GM12878 (cell line): ENCODE results near the gene HPSE2. TPM values are rescaled to one million over a fixed set of nuclear protein-coding genes. Genes with fewer than 3 reads are reported as not detected.

Experiments used
- BCL11A ChIP-seq: IDR thresholded peaks from 2 replicates; pipeline ENCODE4 v1.6.1; 2011; ENCODE audit warnings: low read depth, low read length
- CBFB ChIP-seq: IDR thresholded peaks from 2 replicates; pipeline ENCODE4 v1.6.1; 2016; ENCODE audit warnings: antibody characterized with exemption, low read depth
- CHD1 ChIP-seq: IDR thresholded peaks from 2 replicates; pipeline ENCODE4 v1.6.1; 2012; ENCODE audit warnings: low read depth, low read length, improper control_type of control experiment
- CREM ChIP-seq: IDR thresholded peaks from 2 replicates; pipeline ENCODE4 v1.6.1; 2014; ENCODE audit warnings: antibody characterized with exemption, low read depth
- EGR1 ChIP-seq, 2 experiments: IDR thresholded peaks; 1 replicate in 1 of 2; 2 replicates in 1 of 2; pipeline ENCODE4 v1.6.1; 2011 to 2012; ENCODE audit warnings: low read depth in 2 of 2, low read length in 2 of 2, borderline replicate concordance in 1 of 2, mild to moderate bottlenecking in 1 of 2, moderate library complexity in 1 of 2
- ETV6 ChIP-seq, 2 experiments: fragments of 450-650 bp in 1 of 2; IDR thresholded peaks in 1 of 2; conservative IDR thresholded peaks in 1 of 2; 2 replicates each; pipeline ENCODE4 v1.6.1; 2014; ENCODE audit warnings: antibody characterized with exemption in 1 of 2, borderline replicate concordance in 1 of 2, low read depth in 1 of 2, mild to moderate bottlenecking in 1 of 2, moderate library complexity in 1 of 2
- IKZF1 ChIP-seq: fragments of 450-650 bp; conservative IDR thresholded peaks from 2 replicates; pipeline ENCODE4 v1.6.1; 2017; ENCODE audit warnings: antibody characterized with exemption, mild to moderate bottlenecking
- IRF4 ChIP-seq: IDR thresholded peaks from 2 replicates; pipeline ENCODE4 v1.6.1; 2011; ENCODE audit warnings: low read depth, low read length
- KDM1A ChIP-seq: fragments of 200-600 bp; sonication (generic); IDR thresholded peaks from 2 replicates; pipeline ENCODE4 v1.6.1; 2016; ENCODE audit warnings: borderline replicate concordance
- MXI1 ChIP-seq: fragments of 150-350 bp; IDR thresholded peaks from 2 replicates; pipeline ENCODE4 v1.6.1; 2011; ENCODE audit warnings: low read depth, mild to moderate bottlenecking, inconsistent platforms, low read length, improper control_type of control experiment
- MYB ChIP-seq: fragments of 150-350 bp; IDR thresholded peaks from 2 replicates; pipeline ENCODE4 v1.6.1; 2014; ENCODE audit warnings: mild to moderate bottlenecking, low read depth, low read length, borderline replicate concordance
- PAX5 ChIP-seq: IDR thresholded peaks from 2 replicates; pipeline ENCODE4 v1.6.1; 2011; ENCODE audit warnings: low read depth, low read length, borderline replicate concordance
- RAD21 ChIP-seq: IDR thresholded peaks from 2 replicates; pipeline ENCODE4 v1.6.1; 2011; ENCODE audit warnings: mild to moderate bottlenecking, low read depth, low read length, moderate library complexity; ENCODE audit not compliant: insufficient read depth
- RUNX3 ChIP-seq: IDR thresholded peaks from 2 replicates; pipeline ENCODE4 v1.6.1; 2012; ENCODE audit warnings: low read length, inconsistent platforms
- TARDBP ChIP-seq: IDR thresholded peaks from 2 replicates; pipeline ENCODE4 v1.6.1; 2016; ENCODE audit warnings: borderline replicate concordance
- TCF12 ChIP-seq: IDR thresholded peaks from 2 replicates; pipeline ENCODE4 v1.6.1; 2011; ENCODE audit warnings: low read depth, mild to moderate bottlenecking, low read length
- TCF3 ChIP-seq: IDR thresholded peaks from 2 replicates; pipeline ENCODE4 v1.6.1; 2012; ENCODE audit warnings: low read depth, mild to moderate bottlenecking, low read length, borderline replicate concordance; ENCODE audit not compliant: insufficient read depth
- YBX1 ChIP-seq: fragments of 450-650 bp; IDR thresholded peaks from 2 replicates; pipeline ENCODE4 v1.6.1; 2016; ENCODE audit warnings: antibody characterized with exemption
- YY1 ChIP-seq: IDR thresholded peaks from 2 replicates; pipeline ENCODE4 v1.6.1; 2011; ENCODE audit warnings: low read depth, mild to moderate bottlenecking, low read length
- ZBED1 ChIP-seq: IDR thresholded peaks from 2 replicates; pipeline ENCODE4 v1.6.1; 2016; ENCODE audit warnings: borderline replicate concordance
- polyA plus RNA-seq, 11 experiments: library from polyadenylated mRNA; depleted of rRNA in 4 of 11; unstranded in 6 of 11; stranded (reverse) in 5 of 11; fragments of >200 nt; fragmentation: Nextera tagmentation in 4 of 11; fragmentation: Illumina TruSeq in 1 of 11; extraction: Ambion mirVana in 4 of 11; extraction: Trizol in 1 of 11; gene quantifications; 1 replicate in 1 of 11; 2 replicates in 10 of 11; pipeline versions ENCODE4 v1.2.1 to v1.2.3, GENCODE V29; 2011 to 2016; ENCODE audit warnings: inconsistent platforms in 2 of 11, missing spikeins in 2 of 11, low read depth in 1 of 11
- total RNA-seq, 4 experiments: library from RNA; depleted of rRNA in 3 of 4; stranded (reverse); fragments of >200 nt in 3 of 4; fragmentation: Illumina TruSeq in 1 of 4; extraction: Trizol in 1 of 4; gene quantifications; 2 replicates each; pipeline versions ENCODE4 v1.2.1 to v1.2.3, GENCODE V29; 2013 to 2021
- TF ChIP-seq, protein P1 (sequence below): IDR thresholded peaks from 2 replicates; pipeline ENCODE4 v1.6.1; 2012; ENCODE audit warnings: low read depth, low read length, improper control_type of control experiment
- TF ChIP-seq, protein P2 (sequence below): fragments of 450-650 bp; formaldehyde crosslinking; IDR thresholded peaks from 2 replicates; pipeline ENCODE4 v1.4.0; 2020; ENCODE audit warnings: mild to moderate bottlenecking, moderate library complexity

HPSE2 gene
- total and polyA plus RNA-seq, 10 of the 15 experiments (the other 5 are each of a cell fraction or from before 2014, with no cell fraction given), result 0.06 TPM; not detected in 9

DNA sequence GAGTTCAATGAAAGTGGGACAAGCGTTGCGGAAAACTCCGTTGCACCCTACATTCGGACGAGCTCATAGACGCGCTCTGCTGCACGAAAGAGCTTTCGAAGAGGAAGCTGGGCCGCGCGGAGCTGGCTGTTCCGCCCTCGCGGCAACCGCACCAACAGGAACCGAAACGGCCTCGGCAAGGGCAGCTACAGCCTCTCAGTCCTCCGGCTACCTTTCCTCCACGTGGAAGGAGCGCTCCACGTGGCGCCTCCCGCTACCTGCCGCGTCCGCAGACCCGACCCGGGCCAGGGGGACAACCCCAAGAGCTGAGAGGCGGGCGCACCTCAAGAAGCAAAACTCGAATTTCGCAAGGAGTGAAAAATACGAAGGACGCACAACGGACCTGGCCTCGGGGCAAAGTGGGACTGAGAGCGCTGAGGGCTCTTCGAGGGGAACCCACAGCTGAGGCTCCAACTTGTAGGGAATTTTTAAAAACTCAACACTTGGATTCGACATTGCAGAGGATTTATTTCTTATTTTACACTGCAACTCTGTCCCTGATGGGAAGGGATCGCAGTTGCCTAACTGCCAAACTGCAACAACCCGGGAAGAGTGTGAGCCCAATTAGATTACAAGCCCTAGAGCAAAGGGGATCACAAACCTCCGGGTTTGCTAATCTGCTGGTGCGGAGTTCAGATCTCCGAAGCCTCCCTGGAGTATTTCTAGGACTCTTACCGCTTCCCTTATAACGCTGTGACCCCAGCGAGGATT lies 1.4 kb downstream of the HPSE2 start (continued):
- TF ChIP-seq RUNX3 (peak; percentile 93), TARDBP (no peak), TCF3 (0 out of 2 replicates have a peak, but pooled peaks have one; percentile 41), BCL11A (0 out of 2 replicates have a peak, but pooled peaks have one; percentile 40), YY1 (no peak), KDM1A (no peak), PAX5 (peak; percentile 94), MYB (no peak), ZBED1 (no peak), RAD21 (0 out of 2 replicates have a peak, but pooled peaks have one; percentile 9), EGR1 (IDR thresholded peaks at IDR 0.05; ENCODE audit: borderline replicate concordance in 1 of 2, low read depth in 2 of 2, low read length in 2 of 2) (peak in 1 of 2 experiments; percentile 87; a peak in 2 of 3 replicates), CHD1 (no peak), CREM (peak; percentile 49; the same call in 1 of the 2 replicates), MXI1 (peak; percentile 26; the same call in 1 of the 2 replicates), CBFB (peak; percentile 61; the same call in 1 of the 2 replicates), IRF4 (peak; percentile 71; the same call in 1 of the 2 replicates), ETV6 (conservative IDR thresholded peaks at IDR 0.05 in 1 of 2, IDR thresholded peaks at IDR 0.05 in 1 of 2; ENCODE audit: borderline replicate concordance in 1 of 2, low read depth in 1 of 2) (peak in 1 of 2 experiments; percentile 100; a peak in 2 of 4 replicates), YBX1 (no peak), TCF12 (0 out of 2 replicates have a peak, but pooled peaks have one; percentile 16), IKZF1 (peak; percentile 75)
- TF ChIP-seq, protein P1, sequence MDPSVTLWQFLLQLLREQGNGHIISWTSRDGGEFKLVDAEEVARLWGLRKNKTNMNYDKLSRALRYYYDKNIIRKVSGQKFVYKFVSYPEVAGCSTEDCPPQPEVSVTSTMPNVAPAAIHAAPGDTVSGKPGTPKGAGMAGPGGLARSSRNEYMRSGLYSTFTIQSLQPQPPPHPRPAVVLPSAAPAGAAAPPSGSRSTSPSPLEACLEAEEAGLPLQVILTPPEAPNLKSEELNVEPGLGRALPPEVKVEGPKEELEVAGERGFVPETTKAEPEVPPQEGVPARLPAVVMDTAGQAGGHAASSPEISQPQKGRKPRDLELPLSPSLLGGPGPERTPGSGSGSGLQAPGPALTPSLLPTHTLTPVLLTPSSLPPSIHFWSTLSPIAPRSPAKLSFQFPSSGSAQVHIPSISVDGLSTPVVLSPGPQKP, result no peak
- TF ChIP-seq, protein P2, sequence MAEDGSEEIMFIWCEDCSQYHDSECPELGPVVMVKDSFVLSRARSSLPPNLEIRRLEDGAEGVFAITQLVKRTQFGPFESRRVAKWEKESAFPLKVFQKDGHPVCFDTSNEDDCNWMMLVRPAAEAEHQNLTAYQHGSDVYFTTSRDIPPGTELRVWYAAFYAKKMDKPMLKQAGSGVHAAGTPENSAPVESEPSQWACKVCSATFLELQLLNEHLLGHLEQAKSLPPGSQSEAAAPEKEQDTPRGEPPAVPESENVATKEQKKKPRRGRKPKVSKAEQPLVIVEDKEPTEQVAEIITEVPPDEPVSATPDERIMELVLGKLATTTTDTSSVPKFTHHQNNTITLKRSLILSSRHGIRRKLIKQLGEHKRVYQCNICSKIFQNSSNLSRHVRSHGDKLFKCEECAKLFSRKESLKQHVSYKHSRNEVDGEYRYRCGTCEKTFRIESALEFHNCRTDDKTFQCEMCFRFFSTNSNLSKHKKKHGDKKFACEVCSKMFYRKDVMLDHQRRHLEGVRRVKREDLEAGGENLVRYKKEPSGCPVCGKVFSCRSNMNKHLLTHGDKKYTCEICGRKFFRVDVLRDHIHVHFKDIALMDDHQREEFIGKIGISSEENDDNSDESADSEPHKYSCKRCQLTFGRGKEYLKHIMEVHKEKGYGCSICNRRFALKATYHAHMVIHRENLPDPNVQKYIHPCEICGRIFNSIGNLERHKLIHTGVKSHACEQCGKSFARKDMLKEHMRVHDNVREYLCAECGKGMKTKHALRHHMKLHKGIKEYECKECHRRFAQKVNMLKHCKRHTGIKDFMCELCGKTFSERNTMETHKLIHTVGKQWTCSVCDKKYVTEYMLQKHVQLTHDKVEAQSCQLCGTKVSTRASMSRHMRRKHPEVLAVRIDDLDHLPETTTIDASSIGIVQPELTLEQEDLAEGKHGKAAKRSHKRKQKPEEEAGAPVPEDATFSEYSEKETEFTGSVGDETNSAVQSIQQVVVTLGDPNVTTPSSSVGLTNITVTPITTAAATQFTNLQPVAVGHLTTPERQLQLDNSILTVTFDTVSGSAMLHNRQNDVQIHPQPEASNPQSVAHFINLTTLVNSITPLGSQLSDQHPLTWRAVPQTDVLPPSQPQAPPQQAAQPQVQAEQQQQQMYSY, result no peak
